Lower lobe of right lung (tissue), 2 donors: ENCODE data around the gene ARHGAP22. TPM values are rescaled to one million over a fixed set of nuclear protein-coding genes. Genes with fewer than 3 reads are reported as not detected.

Experiments used
- ATAC-seq, 2 donors: fragments of 200-7000 bp; cut with Tn5 transposase; one replicate each; pipeline ENCODE4 v1.9.1; 2020 to 2022; ENCODE audit warnings: mild to moderate bottlenecking in 2 of 2, moderate library complexity in 2 of 2
- DNase-seq: peaks from one replicate; pipeline ENCODE4 v3.0.0-alpha.2; 2020
- H3K27ac ChIP-seq: fragments of 200-600 bp; one replicate; pipeline ENCODE4 v1.8.0; 2022
- H3K27me3 ChIP-seq: fragments of 200-600 bp; one replicate; pipeline ENCODE4 v1.8.0; 2022; ENCODE audit warnings: low read depth
- H3K36me3 ChIP-seq: fragments of 200-600 bp; one replicate; pipeline ENCODE4 v1.8.0; 2022; ENCODE audit warnings: mild to moderate bottlenecking
- H3K4me1 ChIP-seq: fragments of 200-600 bp; one replicate; pipeline ENCODE4 v1.8.0; 2022
- H3K4me3 ChIP-seq: fragments of 200-600 bp; one replicate; pipeline ENCODE4 v1.8.0; 2022; ENCODE audit warnings: mild to moderate bottlenecking
- H3K9me3 ChIP-seq: fragments of 200-600 bp; one replicate; pipeline ENCODE4 v1.8.0; 2022
- CTCF ChIP-seq: fragments of 200-600 bp; IDR thresholded peaks from one replicate; pipeline ENCODE4 v1.8.0; 2022; ENCODE audit warnings: antibody characterized with exemption, mild to moderate bottlenecking
- intact Hi-C: fragments of 100-400 bp; cut with DNase I; formaldehyde crosslinking; loops from one replicate; pipeline ENCODE4 v1.11.0; 2022
- total RNA-seq: library from RNA; stranded (reverse); fragmentation: NEBNext Ultra II Directional; extraction: Animal tissue kit (Norgen Biotek cat#: 25700); gene quantifications from one replicate; pipeline ENCODE4 v1.2.1, GENCODE V29; 2021
- donor health status: DM: no; HTN: yes; CAD: no; lungs with severe emphysema.

The ARHGAP22 gene
- total RNA-seq, 1 donor from 2014 or later = 9.6 TPM

GRCh38 chr10:48640326-48640725, 35.5 kb upstream of the ARHGAP22 start:
- ATAC-seq (no peak), DNase-seq (no peak)
- intact Hi-C loops = no loop called here
- Histone ChIP-seq H3K36me3 (no peaks in the 10 kb centered on the region), H3K4me3 (no peak overlapping the region), H3K9me3 (no peaks in the 10 kb centered on the region), H3K27me3 (peaks cover 4% of the 10 kb centered on the region), H3K27ac (no peak overlapping the region), H3K4me1 (no peaks in the 10 kb centered on the region)
- no peak for TF ChIP-seq CTCF

GRCh38 chr10:48639632-48640031, 34.8 kb upstream of the ARHGAP22 start:
- H3K36me3 ChIP-seq = no peaks in the 10 kb centered on the region
- H3K27ac ChIP-seq = no peak overlapping the region
- DNase-seq = no peak
- intact Hi-C loops = no loop called here
- ATAC-seq = no peak
- H3K4me1 ChIP-seq = no peaks in the 10 kb centered on the region
- no peaks in the 10 kb centered on the region for H3K9me3 ChIP-seq
- no peak for TF ChIP-seq CTCF
- no peak overlapping the region for H3K4me3 ChIP-seq
- H3K27me3 ChIP-seq = peaks cover 4% of the 10 kb centered on the region

- Histone ChIP-seq H3K9me3 (no peaks in the 10 kb centered on the region), H3K4me3 (no peak overlapping the region), H3K4me1 (no peaks in the 10 kb centered on the region), H3K27ac (no peak overlapping the region), H3K36me3 (no peaks in the 10 kb centered on the region), H3K27me3 (peaks cover 4% of the 10 kb centered on the region)
- intact Hi-C loops = no loop called here
- TF ChIP-seq CTCF = no peak
- ATAC-seq = no peak
- DNase-seq = no peak
Measured at GRCh38 chr10:48638739-48639527, 34.1 kb upstream of the ARHGAP22 start.

- no peak for ATAC-seq
- no peaks in the 10 kb centered on the region for H3K9me3 ChIP-seq
- intact Hi-C loops = no loop called here
- H3K4me3 ChIP-seq = no peak overlapping the region
- TF ChIP-seq CTCF = no peak
- H3K27me3 ChIP-seq = peaks cover 4% of the 10 kb centered on the region
- no peak overlapping the region for H3K27ac ChIP-seq
- DNase-seq = no peak
- no peaks in the 10 kb centered on the region for H3K36me3 ChIP-seq
- no peaks in the 10 kb centered on the region for H3K4me1 ChIP-seq
Measured at GRCh38 chr10:48638158-48638557, 33.3 kb upstream of the ARHGAP22 start.

GRCh38 chr10:48636901-48637300, 32.0 kb upstream of the ARHGAP22 start:
- DNase-seq = no peak
- TF ChIP-seq CTCF = no peak
- peaks cover 4% of the 10 kb centered on the region for H3K27me3 ChIP-seq
- no peaks in the 10 kb centered on the region for H3K36me3 ChIP-seq
- H3K9me3 ChIP-seq = no peaks in the 10 kb centered on the region
- intact Hi-C loops = no loop called here
- H3K4me3 ChIP-seq = no peak overlapping the region
- H3K4me1 ChIP-seq = no peaks in the 10 kb centered on the region
- ATAC-seq = no peak
- no peak overlapping the region for H3K27ac ChIP-seq
